ENCODE results near the gene ZFP36L1. TPM values are rescaled to one million over a fixed set of nuclear protein-coding genes. Genes with fewer than 3 reads are reported as not detected.

Gene ZFP36L1
- total and polyA plus RNA-seq, 9 of the 15 experiments (the other 6 are each of a cell fraction or from before 2014, with no cell fraction given): 1.3 to 26.6 (median 3.7) TPM

DNA sequence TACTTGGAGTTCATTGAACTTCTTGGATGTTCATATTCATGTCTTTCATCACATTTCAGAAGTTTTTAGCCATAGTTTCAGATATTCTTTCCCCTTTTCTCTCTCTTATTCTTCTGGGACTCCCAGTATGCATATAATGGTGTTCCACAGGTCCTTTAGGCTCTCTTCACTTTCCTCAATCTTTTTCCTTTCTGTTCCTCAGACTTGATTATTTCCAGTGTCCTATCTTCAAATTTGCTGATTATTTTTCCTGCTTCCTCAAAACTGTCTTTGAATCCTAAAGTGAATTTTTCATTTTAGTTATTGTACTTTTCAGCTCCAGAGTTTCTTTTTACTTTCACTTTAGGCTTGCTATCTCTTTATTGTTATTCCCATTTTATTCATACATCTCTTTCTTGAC is 8.8 kb upstream of the ZFP36L1 start (continued):
- TF ChIP-seq, protein P1, sequence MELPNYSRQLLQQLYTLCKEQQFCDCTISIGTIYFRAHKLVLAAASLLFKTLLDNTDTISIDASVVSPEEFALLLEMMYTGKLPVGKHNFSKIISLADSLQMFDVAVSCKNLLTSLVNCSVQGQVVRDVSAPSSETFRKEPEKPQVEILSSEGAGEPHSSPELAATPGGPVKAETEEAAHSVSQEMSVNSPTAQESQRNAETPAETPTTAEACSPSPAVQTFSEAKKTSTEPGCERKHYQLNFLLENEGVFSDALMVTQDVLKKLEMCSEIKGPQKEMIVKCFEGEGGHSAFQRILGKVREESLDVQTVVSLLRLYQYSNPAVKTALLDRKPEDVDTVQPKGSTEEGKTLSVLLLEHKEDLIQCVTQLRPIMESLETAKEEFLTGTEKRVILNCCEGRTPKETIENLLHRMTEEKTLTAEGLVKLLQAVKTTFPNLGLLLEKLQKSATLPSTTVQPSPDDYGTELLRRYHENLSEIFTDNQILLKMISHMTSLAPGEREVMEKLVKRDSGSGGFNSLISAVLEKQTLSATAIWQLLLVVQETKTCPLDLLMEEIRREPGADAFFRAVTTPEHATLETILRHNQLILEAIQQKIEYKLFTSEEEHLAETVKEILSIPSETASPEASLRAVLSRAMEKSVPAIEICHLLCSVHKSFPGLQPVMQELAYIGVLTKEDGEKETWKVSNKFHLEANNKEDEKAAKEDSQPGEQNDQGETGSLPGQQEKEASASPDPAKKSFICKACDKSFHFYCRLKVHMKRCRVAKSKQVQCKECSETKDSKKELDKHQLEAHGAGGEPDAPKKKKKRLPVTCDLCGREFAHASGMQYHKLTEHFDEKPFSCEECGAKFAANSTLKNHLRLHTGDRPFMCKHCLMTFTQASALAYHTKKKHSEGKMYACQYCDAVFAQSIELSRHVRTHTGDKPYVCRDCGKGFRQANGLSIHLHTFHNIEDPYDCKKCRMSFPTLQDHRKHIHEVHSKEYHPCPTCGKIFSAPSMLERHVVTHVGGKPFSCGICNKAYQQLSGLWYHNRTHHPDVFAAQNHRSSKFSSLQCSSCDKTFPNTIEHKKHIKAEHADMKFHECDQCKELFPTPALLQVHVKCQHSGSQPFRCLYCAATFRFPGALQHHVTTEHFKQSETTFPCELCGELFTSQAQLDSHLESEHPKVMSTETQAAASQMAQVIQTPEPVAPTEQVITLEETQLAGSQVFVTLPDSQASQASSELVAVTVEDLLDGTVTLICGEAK (IDR thresholded peaks at IDR 0.05): 0 out of 2 replicates have a peak, but pooled peaks have one; percentile 22
- TF ChIP-seq, protein P1 (CRISPR knock-in tag; IDR thresholded peaks at IDR 0.05): no peak
- TF ChIP-seq BCOR (IDR thresholded peaks at IDR 0.05): no peak
- TF ChIP-seq, protein P2, sequence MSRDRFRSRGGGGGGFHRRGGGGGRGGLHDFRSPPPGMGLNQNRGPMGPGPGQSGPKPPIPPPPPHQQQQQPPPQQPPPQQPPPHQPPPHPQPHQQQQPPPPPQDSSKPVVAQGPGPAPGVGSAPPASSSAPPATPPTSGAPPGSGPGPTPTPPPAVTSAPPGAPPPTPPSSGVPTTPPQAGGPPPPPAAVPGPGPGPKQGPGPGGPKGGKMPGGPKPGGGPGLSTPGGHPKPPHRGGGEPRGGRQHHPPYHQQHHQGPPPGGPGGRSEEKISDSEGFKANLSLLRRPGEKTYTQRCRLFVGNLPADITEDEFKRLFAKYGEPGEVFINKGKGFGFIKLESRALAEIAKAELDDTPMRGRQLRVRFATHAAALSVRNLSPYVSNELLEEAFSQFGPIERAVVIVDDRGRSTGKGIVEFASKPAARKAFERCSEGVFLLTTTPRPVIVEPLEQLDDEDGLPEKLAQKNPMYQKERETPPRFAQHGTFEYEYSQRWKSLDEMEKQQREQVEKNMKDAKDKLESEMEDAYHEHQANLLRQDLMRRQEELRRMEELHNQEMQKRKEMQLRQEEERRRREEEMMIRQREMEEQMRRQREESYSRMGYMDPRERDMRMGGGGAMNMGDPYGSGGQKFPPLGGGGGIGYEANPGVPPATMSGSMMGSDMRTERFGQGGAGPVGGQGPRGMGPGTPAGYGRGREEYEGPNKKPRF (IDR thresholded peaks at IDR 0.05; ENCODE audit: low read depth, low read length): no peak
- TF ChIP-seq CBX3 (IDR thresholded peaks at IDR 0.05; ENCODE audit: borderline replicate concordance in 1 of 2, low read length in 2 of 2): peak in 1 of 2 experiments; percentile 47; a peak in 1 of 3 replicates
- peak; percentile 46; the same call in 1 of the 2 replicates for TF ChIP-seq ZEB2 (IDR thresholded peaks at IDR 0.05)
- 0 out of 2 replicates have a peak, but pooled peaks have one; percentile 34 for TF ChIP-seq MIER1 (IDR thresholded peaks at IDR 0.05; ENCODE audit: low read depth)
- peak; percentile 16; the same call in 1 of the 2 replicates for TF ChIP-seq ZNF316 (IDR thresholded peaks at IDR 0.05)
- TF ChIP-seq NBN (IDR thresholded peaks at IDR 0.05; ENCODE audit: low read depth): 0 out of 2 replicates have a peak, but pooled peaks have one; percentile 20
- peak; percentile 65 to 79 for TF ChIP-seq TRIM24 (IDR thresholded peaks at IDR 0.05)
- peak; percentile 92 for TF ChIP-seq TRIM28 (IDR thresholded peaks at IDR 0.05)
